OCI-LY3 (cell line): ENCODE measurements around the gene KLRC3.
"Not testable (repeated sequence)": the region's sequence is repeated elsewhere in the genome, so short reads cannot be mapped to it uniquely, and the experiment has no call there.

Experiments
- EZH2phosphoT487 ChIP-seq: fragments of 200-600 bp; shearing (Covaris generic); IDR thresholded peaks from 2 replicates; pipeline ENCODE4 v1.6.1; 2018; ENCODE audit warnings: antibody characterized with exemption, mixed run types, low read depth
- TF ChIP-seq, protein P1 (sequence below): fragments of 200-600, 300-600 bp; sonication (generic); IDR thresholded peaks from 2 replicates; pipeline ENCODE4 v1.5.1; 2014; ENCODE audit warnings: antibody characterized with exemption, low read length, low read depth

DNA sequence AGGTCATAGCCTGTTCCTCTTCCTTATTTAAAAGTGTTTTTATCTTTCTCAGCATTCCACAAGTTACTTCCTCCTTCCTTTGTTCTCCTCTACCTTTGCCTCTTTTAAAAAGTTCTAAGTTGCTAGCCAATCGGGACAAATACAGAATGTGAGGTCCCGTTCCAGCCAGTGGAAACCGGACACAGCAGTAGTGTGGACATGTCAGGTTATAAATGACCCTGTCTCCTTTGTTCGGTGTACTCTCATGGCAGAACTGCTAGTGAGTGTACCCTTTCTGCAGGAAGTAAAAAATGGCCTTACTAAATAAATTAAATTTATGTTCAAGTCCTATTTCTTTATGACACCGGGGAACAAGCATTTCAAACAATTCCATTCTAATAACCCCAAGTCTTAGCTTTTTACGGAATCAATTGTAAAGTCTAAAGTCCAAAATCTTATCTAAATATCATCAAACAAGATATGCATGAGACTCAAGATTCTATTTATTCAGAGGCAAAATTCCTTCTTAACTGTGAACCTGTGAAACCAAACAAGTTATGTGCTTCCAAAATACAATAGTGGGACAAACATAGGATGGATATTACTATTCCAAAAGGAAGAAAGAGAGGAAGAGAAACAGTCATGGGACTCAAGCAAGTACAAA, 48.4 kb downstream of the KLRC3 start:
- TF ChIP-seq, protein P1, sequence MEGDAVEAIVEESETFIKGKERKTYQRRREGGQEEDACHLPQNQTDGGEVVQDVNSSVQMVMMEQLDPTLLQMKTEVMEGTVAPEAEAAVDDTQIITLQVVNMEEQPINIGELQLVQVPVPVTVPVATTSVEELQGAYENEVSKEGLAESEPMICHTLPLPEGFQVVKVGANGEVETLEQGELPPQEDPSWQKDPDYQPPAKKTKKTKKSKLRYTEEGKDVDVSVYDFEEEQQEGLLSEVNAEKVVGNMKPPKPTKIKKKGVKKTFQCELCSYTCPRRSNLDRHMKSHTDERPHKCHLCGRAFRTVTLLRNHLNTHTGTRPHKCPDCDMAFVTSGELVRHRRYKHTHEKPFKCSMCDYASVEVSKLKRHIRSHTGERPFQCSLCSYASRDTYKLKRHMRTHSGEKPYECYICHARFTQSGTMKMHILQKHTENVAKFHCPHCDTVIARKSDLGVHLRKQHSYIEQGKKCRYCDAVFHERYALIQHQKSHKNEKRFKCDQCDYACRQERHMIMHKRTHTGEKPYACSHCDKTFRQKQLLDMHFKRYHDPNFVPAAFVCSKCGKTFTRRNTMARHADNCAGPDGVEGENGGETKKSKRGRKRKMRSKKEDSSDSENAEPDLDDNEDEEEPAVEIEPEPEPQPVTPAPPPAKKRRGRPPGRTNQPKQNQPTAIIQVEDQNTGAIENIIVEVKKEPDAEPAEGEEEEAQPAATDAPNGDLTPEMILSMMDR: not testable (repeated sequence)
- not testable (repeated sequence) for TF ChIP-seq EZH2phosphoT487
